K562 (cell line): ENCODE results near the gene BLZF1.

Experiments
- ATF3 ChIP-seq, 2 experiments: fragments of 450-650 bp in 1 of 2; sonication (generic) in 1 of 2; formaldehyde crosslinking in 1 of 2; IDR thresholded peaks in 1 of 2; conservative IDR thresholded peaks in 1 of 2; 2 replicates each; pipeline versions ENCODE4 v1.6.1 to v1.8.1; 2016 to 2023; ENCODE audit warnings: mild to moderate bottlenecking in 2 of 2, moderate library complexity in 2 of 2, inconsistent platforms in 1 of 2, missing genetic modification reagents in 1 of 2
- BRF2 ChIP-seq: IDR thresholded peaks from 3 replicates; pipeline ENCODE4 v1.6.1; 2011; ENCODE audit warnings: borderline replicate concordance, mild to moderate bottlenecking; ENCODE audit not compliant: insufficient read length, insufficient read depth
- CGGBP1 ChIP-seq: fragments of 250-450 bp; sonication (Bioruptor Pico); IDR thresholded peaks from 2 replicates; pipeline ENCODE4 v1.9.0; 2021; ENCODE audit warnings: mild to moderate bottlenecking
- ESRRA ChIP-seq: fragments of 450-650 bp; IDR thresholded peaks from 2 replicates; pipeline ENCODE4 v1.6.1; 2014; ENCODE audit warnings: low read depth, mild to moderate bottlenecking, moderate library complexity, borderline replicate concordance
- POLR2A ChIP-seq: fragments of 450-650 bp; conservative IDR thresholded peaks from 2 replicates; pipeline ENCODE4 v1.6.1; 2016
- RBBP5 ChIP-seq: fragments of 200-600 bp; sonication (generic); IDR thresholded peaks from 2 replicates; pipeline ENCODE4 v1.6.1; 2012; ENCODE audit warnings: borderline replicate concordance, mild to moderate bottlenecking, low read length, control low read depth, inconsistent platforms; ENCODE audit not compliant: insufficient read depth, poor library complexity, severe bottlenecking
- ZNF347 ChIP-seq: fragments of 450-650 bp; formaldehyde crosslinking; IDR thresholded peaks from 2 replicates; pipeline ENCODE4 v1.4.0; 2020; ENCODE audit warnings: low read depth, mild to moderate bottlenecking, moderate library complexity

- TF ChIP-seq BRF2, result no peak
- TF ChIP-seq ATF3 (IDR thresholded peaks at IDR 0.05), result no peak
- TF ChIP-seq ATF3 (CRISPR knock-in tag; conservative IDR thresholded peaks at IDR 0.05), result no peak
- TF ChIP-seq CGGBP1 (CRISPR knock-in tag), result no peak
- TF ChIP-seq ESRRA, result no peak
- no peak for TF ChIP-seq RBBP5
- TF ChIP-seq POLR2A, result no peak
- TF ChIP-seq ZNF347, result no peak
Observed at GRCh38 chr1:169360415-169360814, 7.6 kb upstream of the BLZF1 start.
